WTC11 (cell line): ENCODE results near the gene CAPSL. TPM values are rescaled to one million over a fixed set of nuclear protein-coding genes. Genes with fewer than 3 reads are reported as not detected.

ENCODE experiments used
- ATAC-seq: fragments of 200-7000 bp; cut with Tn5 transposase; 2 replicates; pipeline ENCODE4 v1.10.0; 2021; ENCODE audit warnings: mild to moderate bottlenecking, moderate library complexity
- CTCF ChIA-PET: fragments of 300-600 bp; sonication (Branson Sonifier 250); formaldehyde crosslinking; loops from one replicate; lab custom pipeline; 2021; ENCODE audit warnings: antibody characterized with exemption; lab: Charles Lee
- POLR2A ChIA-PET: fragments of 350-600 bp; sonication (Branson Sonifier 250); formaldehyde crosslinking; loops from one replicate; lab custom pipeline; 2021; ENCODE audit warnings: antibody characterized with exemption; lab: Charles Lee
- DNase-seq: peaks from one replicate; pipeline ENCODE4 v3.0.0; 2021; ENCODE audit warnings: low spot score
- H3K27ac Mint-ChIP-seq: 2 replicates; pipeline ENCODE4 v1.8.0; 2021; ENCODE audit warnings: mixed read lengths
- H3K27me3 Mint-ChIP-seq: 2 replicates; pipeline ENCODE4 v1.8.0; 2021; ENCODE audit warnings: low read depth, mild to moderate bottlenecking, moderate library complexity, mixed read lengths
- H3K36me3 Mint-ChIP-seq: 2 replicates; pipeline ENCODE4 v1.8.0; 2021; ENCODE audit warnings: mixed read lengths
- H3K4me1 Mint-ChIP-seq: 2 replicates; pipeline ENCODE4 v1.8.0; 2022; ENCODE audit warnings: mixed read lengths
- H3K4me3 Mint-ChIP-seq: 2 replicates; pipeline ENCODE4 v1.8.0; 2021; ENCODE audit warnings: mild to moderate bottlenecking, moderate library complexity, mixed read lengths
- H3K9me3 Mint-ChIP-seq: 2 replicates; pipeline ENCODE4 v1.8.0; 2021; ENCODE audit warnings: mixed read lengths
- ATF1 ChIP-seq: sonication (generic); formaldehyde crosslinking; IDR thresholded peaks from 2 replicates; pipeline ENCODE4 v1.8.1; 2023; ENCODE audit warnings: mild to moderate bottlenecking, moderate library complexity, missing genetic modification reagents
- CBFB ChIP-seq: sonication (generic); formaldehyde crosslinking; IDR thresholded peaks from 2 replicates; pipeline ENCODE4 v1.8.1; 2022; ENCODE audit warnings: mild to moderate bottlenecking, low read depth, missing genetic modification reagents
- ELF4 ChIP-seq: sonication (generic); formaldehyde crosslinking; IDR thresholded peaks from 2 replicates; pipeline ENCODE4 v1.8.1; 2022; ENCODE audit warnings: low read depth, mild to moderate bottlenecking, moderate library complexity, missing genetic modification reagents
- FOXP1 ChIP-seq: sonication (generic); formaldehyde crosslinking; IDR thresholded peaks from 2 replicates; pipeline ENCODE4 v1.8.0; 2022; ENCODE audit warnings: missing genetic modification reagents, mild to moderate bottlenecking, moderate library complexity, borderline replicate concordance
- JAZF1 ChIP-seq: fragments of 250-450 bp; sonication (Bioruptor Pico); IDR thresholded peaks from 2 replicates; pipeline ENCODE4 v1.9.0; 2021; ENCODE audit warnings: moderate library complexity, mild to moderate bottlenecking, inconsistent platforms
- KAT7 ChIP-seq: sonication (generic); formaldehyde crosslinking; IDR thresholded peaks from 2 replicates; pipeline ENCODE4 v1.8.1; 2023; ENCODE audit warnings: missing genetic modification reagents, mild to moderate bottlenecking, borderline replicate concordance
- NFATC4 ChIP-seq: fragments of 250-450 bp; sonication (Bioruptor Pico); IDR thresholded peaks from 2 replicates; pipeline ENCODE4 v1.9.0; 2021; ENCODE audit warnings: mild to moderate bottlenecking
- NR1H2 ChIP-seq: sonication (generic); formaldehyde crosslinking; IDR thresholded peaks from 2 replicates; pipeline ENCODE4 v1.9.0; 2021; ENCODE audit warnings: mild to moderate bottlenecking, moderate library complexity, missing genetic modification reagents
- NR3C1 ChIP-seq: sonication (generic); formaldehyde crosslinking; conservative IDR thresholded peaks from 2 replicates; pipeline ENCODE4 v1.8.1; 2023; ENCODE audit warnings: low read depth, mild to moderate bottlenecking, missing genetic modification reagents
- SMAD4 ChIP-seq: sonication (generic); formaldehyde crosslinking; IDR thresholded peaks from 2 replicates; pipeline ENCODE4 v1.8.0; 2022; ENCODE audit warnings: mild to moderate bottlenecking, missing genetic modification reagents
- TEAD1 ChIP-seq: sonication (generic); formaldehyde crosslinking; IDR thresholded peaks from 2 replicates; pipeline ENCODE4 v1.8.0; 2022; ENCODE audit warnings: mild to moderate bottlenecking, missing genetic modification reagents
- ZNF138 ChIP-seq: sonication (generic); formaldehyde crosslinking; conservative IDR thresholded peaks from 2 replicates; pipeline ENCODE4 v1.8.1; 2022; ENCODE audit warnings: mild to moderate bottlenecking, moderate library complexity, missing genetic modification reagents
- ZNF416 ChIP-seq: fragments of 250-450 bp; sonication (Bioruptor Pico); IDR thresholded peaks from 2 replicates; pipeline ENCODE4 v1.9.0; 2021; ENCODE audit warnings: mild to moderate bottlenecking, inconsistent platforms
- ZNF423 ChIP-seq: fragments of 250-450 bp; sonication (Bioruptor Pico); IDR thresholded peaks from 2 replicates; pipeline ENCODE4 v2.1.2; 2022; ENCODE audit warnings: mild to moderate bottlenecking, moderate library complexity
- total RNA-seq: library from RNA; stranded (reverse); gene quantifications from 3 replicates; pipeline ENCODE4 v1.2.3, GENCODE V29; 2021
- TF ChIP-seq, protein P1 (sequence below): sonication (generic); formaldehyde crosslinking; IDR thresholded peaks from 2 replicates; pipeline ENCODE4 v1.8.1; 2023; ENCODE audit warnings: mild to moderate bottlenecking, missing genetic modification reagents, moderate library complexity
- TF ChIP-seq, protein P2 (sequence below): sonication (generic); formaldehyde crosslinking; IDR thresholded peaks from 2 replicates; pipeline ENCODE4 v1.8.1; 2022; ENCODE audit warnings: missing genetic modification reagents, borderline replicate concordance
- TF ChIP-seq, protein P3 (sequence below): sonication (generic); formaldehyde crosslinking; IDR thresholded peaks from 2 replicates; pipeline ENCODE4 v1.8.1; 2023; ENCODE audit warnings: mild to moderate bottlenecking, missing genetic modification reagents, borderline replicate concordance
- TF ChIP-seq, protein P4 (sequence below): fragments of 250-450 bp; sonication (Bioruptor Pico); IDR thresholded peaks from 2 replicates; pipeline ENCODE4 v2.1.2; 2022; ENCODE audit warnings: mild to moderate bottlenecking, moderate library complexity
- TF ChIP-seq, protein P5 (sequence below): sonication (generic); formaldehyde crosslinking; IDR thresholded peaks from 2 replicates; pipeline ENCODE4 v1.8.0; 2022; ENCODE audit warnings: mild to moderate bottlenecking, missing genetic modification reagents
- TF ChIP-seq, protein P6 (sequence below): fragments of 250-450 bp; sonication (Bioruptor Pico); IDR thresholded peaks from 2 replicates; pipeline ENCODE4 v1.9.0; 2021; ENCODE audit warnings: moderate library complexity, mild to moderate bottlenecking, inconsistent platforms, borderline replicate concordance

Gene CAPSL
- total RNA-seq, 1 experiment from 2014 or later, result not detected

DNA sequence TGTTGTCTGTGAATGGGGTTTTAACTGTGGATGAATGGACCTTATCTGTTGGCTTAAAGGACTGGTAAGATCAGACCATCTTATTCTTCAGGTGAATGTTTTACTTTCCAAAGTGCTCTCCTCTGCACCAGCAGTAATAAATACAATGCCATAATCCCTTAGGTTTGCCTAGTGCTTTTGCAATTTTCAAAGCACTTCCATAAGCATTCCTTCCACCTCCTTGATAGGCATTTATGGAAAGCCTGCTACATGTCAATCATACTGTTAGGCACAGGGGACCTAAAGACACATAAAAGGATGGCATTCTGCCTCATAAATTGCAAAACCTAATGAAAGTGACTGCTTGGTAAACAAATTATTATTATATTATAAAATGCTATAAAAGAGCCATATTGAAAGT is 60.3 kb downstream of the CAPSL start (continued):
- TF ChIP-seq CBFB (CRISPR knock-in tag), result no peak
- TF ChIP-seq, all 79 proteins: peak for 0

DNA sequence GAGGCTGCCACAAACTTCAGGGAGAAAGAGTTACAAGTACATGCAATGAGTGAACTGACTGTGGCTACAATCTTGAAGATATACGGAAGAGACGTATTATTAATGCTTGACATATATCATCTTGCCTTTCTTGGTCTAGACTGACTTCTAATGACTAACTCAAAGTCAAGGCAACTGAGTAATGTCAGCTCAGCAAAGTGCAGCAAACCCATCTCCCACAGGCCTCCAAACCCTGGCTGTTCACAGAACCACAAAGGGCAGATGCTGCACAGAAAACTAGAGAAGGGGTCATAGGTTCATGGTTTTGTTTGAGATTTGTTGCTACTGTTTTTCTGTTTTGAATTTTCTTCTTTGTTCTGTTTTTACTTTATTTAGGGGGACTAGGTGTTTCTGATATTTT is 60.8 kb downstream of the CAPSL start:
- Mint-ChIP-seq H3K4me3 (no peak overlapping the region), H3K4me1 (no peaks in the 10 kb centered on the region), H3K27ac (no peak overlapping the region), H3K36me3 (no peaks in the 10 kb centered on the region), H3K27me3 (no peaks in the 10 kb centered on the region; the same call in 1 of the 2 replicates), H3K9me3 (no peaks in the 10 kb centered on the region)
- ChIA-PET CTCF (no interaction called here), POLR2A (no interaction called here)
- no peak for DNase-seq
- no peak for TF ChIP-seq CBFB (CRISPR knock-in tag)
- TF ChIP-seq KAT7, result no peak
- no peak for TF ChIP-seq ZNF423 (CRISPR knock-in tag)
- no peak for TF ChIP-seq ELF4 (CRISPR knock-in tag)
- no peak for TF ChIP-seq NFATC4 (CRISPR knock-in tag)
- TF ChIP-seq, protein P1, sequence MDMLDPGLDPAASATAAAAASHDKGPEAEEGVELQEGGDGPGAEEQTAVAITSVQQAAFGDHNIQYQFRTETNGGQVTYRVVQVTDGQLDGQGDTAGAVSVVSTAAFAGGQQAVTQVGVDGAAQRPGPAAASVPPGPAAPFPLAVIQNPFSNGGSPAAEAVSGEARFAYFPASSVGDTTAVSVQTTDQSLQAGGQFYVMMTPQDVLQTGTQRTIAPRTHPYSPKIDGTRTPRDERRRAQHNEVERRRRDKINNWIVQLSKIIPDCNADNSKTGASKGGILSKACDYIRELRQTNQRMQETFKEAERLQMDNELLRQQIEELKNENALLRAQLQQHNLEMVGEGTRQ, result no peak
- TF ChIP-seq TEAD1 (CRISPR knock-in tag), result no peak
- no peak for TF ChIP-seq FOXP1 (CRISPR knock-in tag)
- TF ChIP-seq, protein P2, sequence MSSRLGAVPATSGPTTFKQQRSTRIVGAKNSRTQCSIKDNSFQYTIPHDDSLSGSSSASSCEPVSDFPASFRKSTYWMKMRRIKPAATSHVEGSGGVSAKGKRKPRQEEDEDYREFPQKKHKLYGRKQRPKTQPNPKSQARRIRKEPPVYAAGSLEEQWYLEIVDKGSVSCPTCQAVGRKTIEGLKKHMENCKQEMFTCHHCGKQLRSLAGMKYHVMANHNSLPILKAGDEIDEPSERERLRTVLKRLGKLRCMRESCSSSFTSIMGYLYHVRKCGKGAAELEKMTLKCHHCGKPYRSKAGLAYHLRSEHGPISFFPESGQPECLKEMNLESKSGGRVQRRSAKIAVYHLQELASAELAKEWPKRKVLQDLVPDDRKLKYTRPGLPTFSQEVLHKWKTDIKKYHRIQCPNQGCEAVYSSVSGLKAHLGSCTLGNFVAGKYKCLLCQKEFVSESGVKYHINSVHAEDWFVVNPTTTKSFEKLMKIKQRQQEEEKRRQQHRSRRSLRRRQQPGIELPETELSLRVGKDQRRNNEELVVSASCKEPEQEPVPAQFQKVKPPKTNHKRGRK, result no peak
- no peak for TF ChIP-seq SMAD4 (CRISPR knock-in tag)
- TF ChIP-seq NR1H2 (CRISPR knock-in tag), result no peak
- TF ChIP-seq, protein P3, sequence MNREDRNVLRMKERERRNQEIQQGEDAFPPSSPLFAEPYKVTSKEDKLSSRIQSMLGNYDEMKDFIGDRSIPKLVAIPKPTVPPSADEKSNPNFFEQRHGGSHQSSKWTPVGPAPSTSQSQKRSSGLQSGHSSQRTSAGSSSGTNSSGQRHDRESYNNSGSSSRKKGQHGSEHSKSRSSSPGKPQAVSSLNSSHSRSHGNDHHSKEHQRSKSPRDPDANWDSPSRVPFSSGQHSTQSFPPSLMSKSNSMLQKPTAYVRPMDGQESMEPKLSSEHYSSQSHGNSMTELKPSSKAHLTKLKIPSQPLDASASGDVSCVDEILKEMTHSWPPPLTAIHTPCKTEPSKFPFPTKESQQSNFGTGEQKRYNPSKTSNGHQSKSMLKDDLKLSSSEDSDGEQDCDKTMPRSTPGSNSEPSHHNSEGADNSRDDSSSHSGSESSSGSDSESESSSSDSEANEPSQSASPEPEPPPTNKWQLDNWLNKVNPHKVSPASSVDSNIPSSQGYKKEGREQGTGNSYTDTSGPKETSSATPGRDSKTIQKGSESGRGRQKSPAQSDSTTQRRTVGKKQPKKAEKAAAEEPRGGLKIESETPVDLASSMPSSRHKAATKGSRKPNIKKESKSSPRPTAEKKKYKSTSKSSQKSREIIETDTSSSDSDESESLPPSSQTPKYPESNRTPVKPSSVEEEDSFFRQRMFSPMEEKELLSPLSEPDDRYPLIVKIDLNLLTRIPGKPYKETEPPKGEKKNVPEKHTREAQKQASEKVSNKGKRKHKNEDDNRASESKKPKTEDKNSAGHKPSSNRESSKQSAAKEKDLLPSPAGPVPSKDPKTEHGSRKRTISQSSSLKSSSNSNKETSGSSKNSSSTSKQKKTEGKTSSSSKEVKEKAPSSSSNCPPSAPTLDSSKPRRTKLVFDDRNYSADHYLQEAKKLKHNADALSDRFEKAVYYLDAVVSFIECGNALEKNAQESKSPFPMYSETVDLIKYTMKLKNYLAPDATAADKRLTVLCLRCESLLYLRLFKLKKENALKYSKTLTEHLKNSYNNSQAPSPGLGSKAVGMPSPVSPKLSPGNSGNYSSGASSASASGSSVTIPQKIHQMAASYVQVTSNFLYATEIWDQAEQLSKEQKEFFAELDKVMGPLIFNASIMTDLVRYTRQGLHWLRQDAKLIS, result no peak
- no peak for TF ChIP-seq ZNF416 (CRISPR knock-in tag)
- TF ChIP-seq NR3C1, result no peak
- TF ChIP-seq, protein P4, sequence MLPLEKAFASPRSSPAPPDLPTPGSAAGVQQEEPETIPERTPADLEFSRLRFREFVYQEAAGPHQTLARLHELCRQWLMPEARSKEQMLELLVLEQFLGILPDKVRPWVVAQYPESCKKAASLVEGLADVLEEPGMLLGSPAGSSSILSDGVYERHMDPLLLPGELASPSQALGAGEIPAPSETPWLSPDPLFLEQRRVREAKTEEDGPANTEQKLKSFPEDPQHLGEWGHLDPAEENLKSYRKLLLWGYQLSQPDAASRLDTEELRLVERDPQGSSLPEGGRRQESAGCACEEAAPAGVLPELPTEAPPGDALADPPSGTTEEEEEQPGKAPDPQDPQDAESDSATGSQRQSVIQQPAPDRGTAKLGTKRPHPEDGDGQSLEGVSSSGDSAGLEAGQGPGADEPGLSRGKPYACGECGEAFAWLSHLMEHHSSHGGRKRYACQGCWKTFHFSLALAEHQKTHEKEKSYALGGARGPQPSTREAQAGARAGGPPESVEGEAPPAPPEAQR (CRISPR knock-in tag), result no peak
- TF ChIP-seq JAZF1 (CRISPR knock-in tag), result no peak
- TF ChIP-seq ZNF138 (CRISPR knock-in tag), result no peak
- TF ChIP-seq, protein P5, sequence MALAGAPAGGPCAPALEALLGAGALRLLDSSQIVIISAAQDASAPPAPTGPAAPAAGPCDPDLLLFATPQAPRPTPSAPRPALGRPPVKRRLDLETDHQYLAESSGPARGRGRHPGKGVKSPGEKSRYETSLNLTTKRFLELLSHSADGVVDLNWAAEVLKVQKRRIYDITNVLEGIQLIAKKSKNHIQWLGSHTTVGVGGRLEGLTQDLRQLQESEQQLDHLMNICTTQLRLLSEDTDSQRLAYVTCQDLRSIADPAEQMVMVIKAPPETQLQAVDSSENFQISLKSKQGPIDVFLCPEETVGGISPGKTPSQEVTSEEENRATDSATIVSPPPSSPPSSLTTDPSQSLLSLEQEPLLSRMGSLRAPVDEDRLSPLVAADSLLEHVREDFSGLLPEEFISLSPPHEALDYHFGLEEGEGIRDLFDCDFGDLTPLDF, result no peak
- TF ChIP-seq, protein P6, sequence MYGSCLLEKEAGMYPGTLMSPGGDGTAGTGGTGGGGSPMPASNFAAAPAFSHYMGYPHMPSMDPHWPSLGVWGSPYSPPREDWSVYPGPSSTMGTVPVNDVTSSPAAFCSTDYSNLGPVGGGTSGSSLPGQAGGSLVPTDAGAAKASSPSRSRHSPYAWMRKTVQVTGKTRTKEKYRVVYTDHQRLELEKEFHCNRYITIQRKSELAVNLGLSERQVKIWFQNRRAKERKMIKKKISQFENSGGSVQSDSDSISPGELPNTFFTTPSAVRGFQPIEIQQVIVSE (CRISPR knock-in tag), result no peak
- TF ChIP-seq ATF1 (CRISPR knock-in tag), result no peak
- ATAC-seq, result no peak
